Ascending aorta (tissue), 2 donors: ENCODE results near the gene RGS8. TPM values are rescaled to one million over a fixed set of nuclear protein-coding genes. Genes with fewer than 3 reads are reported as not detected.
A peak's percentile ranks its signal among the peaks of the same experiment; 100 is the strongest.
"Not testable (repeated sequence)": the region's sequence is repeated elsewhere in the genome, so short reads cannot be mapped to it uniquely, and the experiment has no call there.

ENCODE experiments used
- DNase-seq, 2 donors: peaks; one replicate each; pipeline ENCODE4 v3.0.0-alpha.2; 2019; ENCODE audit warnings: low spot score in 2 of 2
- H3K27ac ChIP-seq, 2 donors: fragments of 200-600 bp; sonication (generic); one replicate each; pipeline ENCODE4 v1.5.1; 2016 to 2017; ENCODE audit warnings: mild to moderate bottlenecking in 1 of 2
- H3K27me3 ChIP-seq: fragments of 200-600 bp; sonication (generic); one replicate; pipeline ENCODE4 v1.5.1; 2017
- H3K36me3 ChIP-seq, 2 donors: fragments of 200-600 bp; sonication (generic); one replicate each; pipeline ENCODE4 v1.5.1; 2016
- H3K4me1 ChIP-seq, 2 donors: fragments of 200-600 bp; sonication (generic); one replicate each; pipeline ENCODE4 v1.5.1; 2016 to 2017; ENCODE audit warnings: mild to moderate bottlenecking in 1 of 2
- H3K4me3 ChIP-seq, 2 donors: fragments of 200-600 bp; sonication (generic); one replicate each; pipeline ENCODE4 v1.5.1; 2016 to 2017; ENCODE audit warnings: mild to moderate bottlenecking in 1 of 2
- H3K9me3 ChIP-seq, 2 donors: fragments of 200-600 bp; sonication (generic); one replicate each; pipeline ENCODE4 v1.5.1; 2016
- intact Hi-C: fragments of 100-400 bp; cut with DNase I; formaldehyde crosslinking; loops from one replicate; pipeline ENCODE4 v1.15.1; 2023
- total RNA-seq: library from RNA; depleted of rRNA; stranded (reverse); fragments of >200 nt; gene quantifications from one replicate; pipeline ENCODE4 v1.1.0, GENCODE V29; 2016
- TF ChIP-seq, protein P1 (sequence below), 3 experiments: fragments of 200-600 bp in 2 of 3; fragments of 450-650 bp in 1 of 3; sonication (generic) in 2 of 3; IDR thresholded peaks; one replicate each; pipeline ENCODE4 v1.5.1; 2016 to 2019; ENCODE audit warnings: antibody characterized with exemption in 3 of 3, mild to moderate bottlenecking in 1 of 3, moderate library complexity in 1 of 3

RGS8 gene
- total RNA-seq, 1 donor from 2014 or later, result not detected

- intact Hi-C loops, result no loop called here
- peaks cover 10 to 22% of the 10 kb centered on the region in 2 donors for H3K4me1 ChIP-seq
- no peak overlapping the region for H3K27ac ChIP-seq
- no peak for DNase-seq
- H3K4me3 ChIP-seq, result no peak overlapping the region
- H3K27me3 ChIP-seq, result no peaks in the 10 kb centered on the region
- TF ChIP-seq, protein P1, sequence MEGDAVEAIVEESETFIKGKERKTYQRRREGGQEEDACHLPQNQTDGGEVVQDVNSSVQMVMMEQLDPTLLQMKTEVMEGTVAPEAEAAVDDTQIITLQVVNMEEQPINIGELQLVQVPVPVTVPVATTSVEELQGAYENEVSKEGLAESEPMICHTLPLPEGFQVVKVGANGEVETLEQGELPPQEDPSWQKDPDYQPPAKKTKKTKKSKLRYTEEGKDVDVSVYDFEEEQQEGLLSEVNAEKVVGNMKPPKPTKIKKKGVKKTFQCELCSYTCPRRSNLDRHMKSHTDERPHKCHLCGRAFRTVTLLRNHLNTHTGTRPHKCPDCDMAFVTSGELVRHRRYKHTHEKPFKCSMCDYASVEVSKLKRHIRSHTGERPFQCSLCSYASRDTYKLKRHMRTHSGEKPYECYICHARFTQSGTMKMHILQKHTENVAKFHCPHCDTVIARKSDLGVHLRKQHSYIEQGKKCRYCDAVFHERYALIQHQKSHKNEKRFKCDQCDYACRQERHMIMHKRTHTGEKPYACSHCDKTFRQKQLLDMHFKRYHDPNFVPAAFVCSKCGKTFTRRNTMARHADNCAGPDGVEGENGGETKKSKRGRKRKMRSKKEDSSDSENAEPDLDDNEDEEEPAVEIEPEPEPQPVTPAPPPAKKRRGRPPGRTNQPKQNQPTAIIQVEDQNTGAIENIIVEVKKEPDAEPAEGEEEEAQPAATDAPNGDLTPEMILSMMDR (IDR thresholded peaks at IDR 0.05), result no peak
- H3K9me3 ChIP-seq, result no peaks in the 10 kb centered on the region
- no peaks in the 10 kb centered on the region for H3K36me3 ChIP-seq
These were observed 18.6 kb upstream of the RGS8 start for GRCh38 chr1:182702826-182703524.

- no peak overlapping the region for H3K4me3 ChIP-seq
- no peak for DNase-seq
- no peaks in the 10 kb centered on the region for H3K27me3 ChIP-seq
- TF ChIP-seq, protein P1 (IDR thresholded peaks at IDR 0.05), result no peak
- no peak overlapping the region for H3K27ac ChIP-seq
- H3K36me3 ChIP-seq, result no peaks in the 10 kb centered on the region
- intact Hi-C loops, result no loop called here
- no peaks in the 10 kb centered on the region for H3K9me3 ChIP-seq
- peaks cover 6 to 33% of the 10 kb centered on the region in 2 donors for H3K4me1 ChIP-seq
These were observed 15.9 kb upstream of the RGS8 start for GRCh38 chr1:182700351-182700709.

DNA sequence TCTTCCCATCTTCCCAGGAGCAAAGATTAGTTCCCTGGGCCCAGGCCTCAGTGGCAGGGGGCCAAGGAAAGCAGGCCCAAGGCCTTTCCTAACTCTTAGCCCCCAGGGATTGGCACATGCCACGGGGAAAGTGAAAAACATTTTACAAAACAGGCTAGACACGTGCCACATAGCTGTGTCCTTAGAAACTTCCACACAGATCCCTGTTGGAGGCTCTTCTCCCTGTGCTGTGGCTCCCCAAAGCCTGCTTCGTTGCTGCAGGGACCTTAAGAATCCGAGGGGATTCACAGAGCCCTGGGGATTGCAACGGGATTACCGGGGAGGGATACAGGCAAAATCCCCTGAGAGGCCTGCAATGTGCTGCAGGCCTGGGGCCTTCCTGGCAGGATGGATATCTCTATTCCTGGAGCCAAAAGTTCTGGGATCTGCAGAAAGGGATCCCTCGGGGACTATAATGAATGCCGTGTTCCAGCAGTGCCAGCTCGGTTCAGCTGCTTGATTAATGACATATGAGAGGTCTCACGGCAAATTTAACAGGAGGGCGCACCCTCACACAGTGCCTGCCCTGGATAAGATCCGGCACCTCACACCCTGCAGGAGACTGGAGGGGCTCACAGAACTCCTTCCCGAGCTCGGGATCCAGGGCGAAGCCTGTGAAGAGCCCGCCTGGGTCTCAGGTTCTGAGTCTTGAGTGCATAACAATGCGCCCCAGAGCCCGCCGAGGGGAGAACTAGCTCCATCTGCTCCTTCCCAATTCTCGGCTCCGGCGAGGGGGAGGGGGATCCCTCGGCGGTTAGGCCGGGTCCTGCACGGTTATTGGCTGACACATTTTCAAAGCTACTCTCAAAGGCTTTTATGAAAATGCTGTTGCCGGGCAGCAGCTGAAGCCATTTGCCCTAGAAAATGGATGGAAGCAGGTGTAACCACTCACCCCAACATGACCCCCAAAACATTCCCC lies 15.3 kb upstream of the RGS8 start:
- peak in 1 of 2 donors; percentile 72 for DNase-seq
- no peaks in the 10 kb centered on the region for H3K27me3 ChIP-seq
- H3K36me3 ChIP-seq, result no peaks in the 10 kb centered on the region
- peak overlapping the region in 1 of 2 donors; percentile 28 for H3K4me3 ChIP-seq
- H3K27ac ChIP-seq, result peak overlapping the region; percentile 6 to 16
- intact Hi-C loops, result loop anchor here (5.0 kb wide), 1 partner anchor 97 kb away; the partner anchor contains the start of gene RGS16
- peaks cover 6 to 35% of the 10 kb centered on the region in 2 donors for H3K4me1 ChIP-seq
- TF ChIP-seq, protein P1 (IDR thresholded peaks at IDR 0.05), result no peak
- H3K9me3 ChIP-seq, result no peaks in the 10 kb centered on the region

DNA sequence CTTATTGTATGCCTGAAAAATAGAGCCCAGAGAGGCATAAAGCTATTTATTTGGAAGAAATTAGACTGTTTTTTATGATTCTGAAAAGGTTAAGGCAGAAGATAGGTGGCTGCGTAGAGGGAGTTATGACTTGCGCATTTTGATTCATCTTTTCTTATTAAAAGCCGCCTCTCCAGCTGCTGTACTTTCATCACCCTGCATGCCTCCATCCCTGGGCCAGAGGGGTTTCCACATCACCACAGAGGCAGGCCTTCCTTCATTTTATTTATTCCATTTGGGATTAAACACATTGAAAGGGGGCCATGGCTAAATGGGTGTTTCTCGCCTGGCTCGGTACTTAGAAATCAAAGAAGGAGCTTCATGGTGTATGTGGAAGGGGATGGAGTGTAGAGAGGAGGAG lies 14.6 kb upstream of the RGS8 start:
- H3K9me3 ChIP-seq, result no peaks in the 10 kb centered on the region
- no peaks in the 10 kb centered on the region for H3K36me3 ChIP-seq
- no peak for DNase-seq
- intact Hi-C loops, result loop anchor here (5.0 kb wide), 1 partner anchor 97 kb away; the partner anchor contains the start of gene RGS16
- H3K27ac ChIP-seq, result peak overlapping the region; percentile 6 to 16
- no peaks in the 10 kb centered on the region for H3K27me3 ChIP-seq
- peaks cover 6 to 35% of the 10 kb centered on the region in 2 donors for H3K4me1 ChIP-seq
- H3K4me3 ChIP-seq, result no peak overlapping the region
- TF ChIP-seq, protein P1 (IDR thresholded peaks at IDR 0.05), result no peak

DNA sequence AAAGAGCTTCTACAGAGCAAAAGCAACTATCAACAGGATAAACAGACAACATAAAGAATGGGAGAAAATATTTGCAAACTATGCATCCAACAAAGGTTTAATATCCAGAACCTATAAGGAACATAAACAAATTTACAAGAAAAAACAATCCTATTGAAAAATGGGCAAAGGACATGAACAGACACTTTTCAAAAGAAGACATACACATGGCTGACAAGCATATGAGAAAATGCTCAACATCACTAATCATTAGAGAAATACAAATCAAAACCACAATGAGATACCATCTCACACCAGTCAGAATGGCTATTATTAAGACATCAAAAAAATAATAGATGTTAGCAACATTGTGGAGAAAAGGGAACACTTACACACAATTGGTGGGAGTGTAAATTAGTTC lies 8.8 kb upstream of the RGS8 start:
- H3K9me3 ChIP-seq, H3K36me3 ChIP-seq, H3K27me3 ChIP-seq, DNase-seq, H3K4me3 ChIP-seq, H3K27ac ChIP-seq, intact Hi-C loops: not testable (repeated sequence)
- peaks cover 0 to 15% of the 10 kb centered on the region in 2 donors for H3K4me1 ChIP-seq
